Bronchial epithelial cell (primary cell): ENCODE measurements around the gene NEK10. TPM values are rescaled to one million over a fixed set of nuclear protein-coding genes. Genes with fewer than 3 reads are reported as not detected.

ENCODE experiments used
- DNase-seq: peaks from one replicate; pipeline ENCODE4 v3.0.0-alpha.2; 2010; ENCODE audit warnings: low read depth
- FAIRE-seq: peaks from 2 replicates; lab custom pipeline; 2011; peaks lifted over from hg19 to GRCh38; lab: Jason Lieb, UNC
- H3K27me3 ChIP-seq: 2 replicates; pipeline ENCODE4 v1.5.1; 2011; ENCODE audit warnings: low read length; ENCODE audit not compliant: control insufficient read depth, insufficient read depth
- H3K36me3 ChIP-seq: 2 replicates; pipeline ENCODE4 v1.5.1; 2011; ENCODE audit warnings: low read length; ENCODE audit not compliant: control insufficient read depth, insufficient read depth
- H3K4me3 ChIP-seq: 2 replicates; pipeline ENCODE4 v1.5.1; 2011; ENCODE audit warnings: mild to moderate bottlenecking, low read depth, low read length, control low read depth
- total RNA-seq: library from RNA; depleted of rRNA; stranded (reverse); fragments of >200 nt; gene quantifications from 2 replicates; pipeline ENCODE4 v1.2.1, GENCODE V29; 2014
- TF ChIP-seq, protein P1 (sequence below): IDR thresholded peaks from 2 replicates; pipeline ENCODE4 v1.5.1; 2011; ENCODE audit warnings: mild to moderate bottlenecking, moderate library complexity, low read length, control low read depth, inconsistent platforms; ENCODE audit not compliant: insufficient read depth, severe bottlenecking

Gene NEK10
- total RNA-seq, 1 donor from 2014 or later = 1.1 TPM

DNA sequence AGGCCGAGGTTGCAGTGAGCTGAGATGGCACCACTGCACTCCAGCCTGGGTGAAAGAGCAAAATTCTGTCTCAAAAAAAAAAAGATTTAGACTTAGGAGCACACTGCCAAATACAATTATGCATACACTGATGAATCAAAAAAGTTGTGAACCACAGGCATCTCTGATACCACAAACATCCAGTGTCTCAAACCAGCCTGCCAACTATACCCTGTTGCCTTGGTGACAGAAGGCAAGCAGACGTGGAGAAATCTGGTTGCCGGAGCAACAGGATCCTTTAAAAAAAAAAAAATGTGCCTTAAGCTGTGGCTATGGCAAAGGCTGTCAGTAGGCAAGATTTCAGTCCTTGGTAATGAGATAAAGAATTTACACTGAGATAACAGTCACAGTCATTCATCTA, 202.3 kb downstream of the NEK10 start:
- H3K27me3 ChIP-seq = no peaks in the 10 kb centered on the region
- DNase-seq = peak; percentile 52

DNA sequence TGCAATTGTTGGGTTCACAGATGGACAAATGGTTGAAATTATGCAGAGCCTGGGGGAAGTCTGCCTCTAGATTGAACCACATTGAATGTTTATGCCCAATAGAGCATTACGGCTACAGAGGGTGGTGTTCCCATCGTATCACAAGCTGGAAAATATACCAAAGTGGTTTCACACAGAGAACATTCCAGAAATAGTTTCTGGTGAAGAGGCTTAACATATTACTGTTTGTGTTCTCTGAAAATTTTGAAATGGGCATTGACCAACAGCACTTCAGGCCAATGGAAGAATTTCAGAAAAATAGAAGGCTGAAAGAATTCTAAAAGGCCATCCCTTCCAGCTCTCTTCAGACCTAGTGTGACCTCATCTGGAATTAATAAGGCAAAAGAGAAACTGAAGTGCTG, 203.9 kb downstream of the NEK10 start:
- Histone ChIP-seq H3K27me3 (no peaks in the 10 kb centered on the region), H3K4me3 (no peak overlapping the region), H3K36me3 (no peaks in the 10 kb centered on the region)
- DNase-seq (no peak), FAIRE-seq (no peak)
- TF ChIP-seq, protein P1, sequence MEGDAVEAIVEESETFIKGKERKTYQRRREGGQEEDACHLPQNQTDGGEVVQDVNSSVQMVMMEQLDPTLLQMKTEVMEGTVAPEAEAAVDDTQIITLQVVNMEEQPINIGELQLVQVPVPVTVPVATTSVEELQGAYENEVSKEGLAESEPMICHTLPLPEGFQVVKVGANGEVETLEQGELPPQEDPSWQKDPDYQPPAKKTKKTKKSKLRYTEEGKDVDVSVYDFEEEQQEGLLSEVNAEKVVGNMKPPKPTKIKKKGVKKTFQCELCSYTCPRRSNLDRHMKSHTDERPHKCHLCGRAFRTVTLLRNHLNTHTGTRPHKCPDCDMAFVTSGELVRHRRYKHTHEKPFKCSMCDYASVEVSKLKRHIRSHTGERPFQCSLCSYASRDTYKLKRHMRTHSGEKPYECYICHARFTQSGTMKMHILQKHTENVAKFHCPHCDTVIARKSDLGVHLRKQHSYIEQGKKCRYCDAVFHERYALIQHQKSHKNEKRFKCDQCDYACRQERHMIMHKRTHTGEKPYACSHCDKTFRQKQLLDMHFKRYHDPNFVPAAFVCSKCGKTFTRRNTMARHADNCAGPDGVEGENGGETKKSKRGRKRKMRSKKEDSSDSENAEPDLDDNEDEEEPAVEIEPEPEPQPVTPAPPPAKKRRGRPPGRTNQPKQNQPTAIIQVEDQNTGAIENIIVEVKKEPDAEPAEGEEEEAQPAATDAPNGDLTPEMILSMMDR = no peak

More for the DNA sequence above, 202.3 kb downstream of the NEK10 start:
- FAIRE-seq = no peak
- TF ChIP-seq, protein P1 = no peak
- no peaks in the 10 kb centered on the region for H3K36me3 ChIP-seq
- H3K4me3 ChIP-seq = no peak overlapping the region

DNA sequence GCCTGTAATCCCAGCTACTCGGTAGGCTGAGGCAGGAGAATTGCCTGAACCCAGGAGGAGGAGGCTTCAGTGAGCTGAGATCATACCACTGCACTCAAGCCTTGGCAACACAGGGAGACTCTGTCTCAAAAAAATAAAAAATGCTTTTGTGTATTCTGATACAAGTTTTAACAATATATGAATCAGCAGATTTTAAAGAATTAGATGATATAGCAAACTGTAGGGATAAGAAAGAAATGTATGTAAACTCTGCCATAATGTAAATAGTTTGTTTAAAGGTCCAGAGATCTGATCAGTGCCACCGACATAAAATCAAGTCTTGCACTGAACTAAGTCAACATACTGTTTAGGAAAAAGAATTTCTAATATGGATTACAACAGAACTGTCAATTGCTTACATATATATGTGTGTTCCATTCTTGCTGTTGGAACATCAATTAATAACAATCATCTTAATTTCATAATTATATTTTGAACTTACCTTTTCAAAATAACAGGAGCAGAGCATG, 208.3 kb downstream of the NEK10 start:
- no peak for FAIRE-seq
- TF ChIP-seq, protein P1 = no peak

DNA sequence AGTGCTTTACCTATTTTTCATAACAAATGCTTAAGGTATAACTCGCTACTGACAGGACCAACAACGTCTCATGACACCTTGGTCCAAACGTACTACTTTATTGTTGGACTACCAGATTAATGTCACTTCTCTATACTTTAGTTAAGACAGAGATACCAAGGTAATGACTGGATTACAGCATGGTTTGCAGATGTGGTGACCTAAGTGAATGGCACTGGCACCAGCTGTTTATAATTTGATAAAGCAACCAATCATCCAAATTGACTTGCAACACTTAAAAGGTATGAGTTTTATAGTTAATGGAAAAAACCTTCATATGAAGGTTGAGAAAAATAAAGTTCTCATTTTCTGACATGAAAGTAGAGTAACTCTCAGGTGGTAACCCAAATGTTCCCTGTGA, 209.0 kb downstream of the NEK10 start:
- no peak for FAIRE-seq
- no peak for DNase-seq

More for the DNA sequence above, 208.3 kb downstream of the NEK10 start:
- DNase-seq = no peak
- no peaks in the 10 kb centered on the region for H3K27me3 ChIP-seq
- H3K4me3 ChIP-seq = no peak overlapping the region
- no peaks in the 10 kb centered on the region for H3K36me3 ChIP-seq

DNA sequence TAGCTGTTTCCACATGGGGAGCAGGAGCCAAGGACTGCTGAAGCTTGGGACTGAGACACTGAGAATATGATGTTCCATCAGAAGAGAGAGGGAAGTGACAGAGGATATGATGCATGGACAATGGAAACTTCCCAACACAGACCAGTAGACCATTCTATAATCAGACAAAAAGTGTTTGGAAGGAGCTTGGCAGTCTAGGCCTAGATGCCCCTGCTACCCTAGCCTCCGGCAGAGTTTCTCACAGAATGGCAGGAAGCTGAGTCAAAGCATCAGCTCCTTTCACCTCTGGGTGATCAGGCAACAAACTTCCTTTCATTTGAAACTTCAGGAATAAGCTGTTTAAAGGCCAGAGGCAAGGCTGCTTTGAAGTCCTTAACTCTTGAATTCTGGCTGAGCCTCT, 222.0 kb downstream of the NEK10 start:
- TF ChIP-seq, protein P1 = no peak
- Histone ChIP-seq H3K27me3 (no peaks in the 10 kb centered on the region), H3K4me3 (no peak overlapping the region), H3K36me3 (no peaks in the 10 kb centered on the region)
- DNase-seq (peak; percentile 69), FAIRE-seq (peak; percentile 43)

More for the DNA sequence above, 209.0 kb downstream of the NEK10 start:
- H3K27me3 ChIP-seq = no peaks in the 10 kb centered on the region
- TF ChIP-seq, protein P1 = no peak
- H3K36me3 ChIP-seq = no peaks in the 10 kb centered on the region
- H3K4me3 ChIP-seq = no peak overlapping the region

DNA sequence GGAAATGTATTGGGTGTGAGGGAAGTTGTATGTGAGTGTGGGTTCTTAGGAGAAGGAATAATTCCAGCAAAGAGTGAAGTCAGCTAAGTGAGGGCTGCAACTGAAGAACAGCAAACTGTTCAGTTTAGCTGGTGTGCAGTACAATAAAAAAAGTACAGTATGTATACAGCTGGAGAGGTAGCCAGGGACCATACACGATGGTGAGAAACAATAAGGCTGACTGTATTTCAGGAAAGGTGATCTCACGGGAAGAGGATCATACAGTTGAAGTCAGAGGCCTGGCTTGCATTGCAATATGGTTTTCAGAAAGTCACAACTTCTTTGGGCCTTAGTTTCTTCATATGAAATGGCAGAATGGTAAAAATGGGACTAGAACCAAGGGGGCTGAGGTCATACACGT, 222.4 kb downstream of the NEK10 start:
- Histone ChIP-seq H3K36me3 (no peaks in the 10 kb centered on the region), H3K4me3 (no peak overlapping the region), H3K27me3 (no peaks in the 10 kb centered on the region)
- TF ChIP-seq, protein P1 = no peak
- FAIRE-seq = no peak
- DNase-seq = no peak
